Spinal cord (tissue), 10 donors: Measurements from ENCODE around the gene UBC. TPM values are rescaled to one million over a fixed set of nuclear protein-coding genes. Genes with fewer than 3 reads are reported as not detected.
"Not testable (repeated sequence)": the region's sequence is repeated elsewhere in the genome, so short reads cannot be mapped to it uniquely, and the experiment has no call there.

Experiments
- DNase-seq, 6 donors: peaks; one replicate each; pipeline versions ENCODE4 v3.0.0 to v3.0.0-alpha.2; 2013 to 2015; ENCODE audit warnings: low spot score in 6 of 6, low read depth in 4 of 6
- H3K27ac ChIP-seq: one replicate; pipeline ENCODE4 v1.5.1; 2013; ENCODE audit warnings: low read depth, low read length, control low read depth
- H3K27me3 ChIP-seq: one replicate; pipeline ENCODE4 v1.6.1; 2013; ENCODE audit warnings: low read length; ENCODE audit not compliant: control insufficient read depth, insufficient read depth
- H3K36me3 ChIP-seq: one replicate; pipeline ENCODE4 v1.6.1; 2013; ENCODE audit warnings: low read length; ENCODE audit not compliant: control insufficient read depth, insufficient read depth
- H3K4me1 ChIP-seq: one replicate; pipeline ENCODE4 v1.6.1; 2013; ENCODE audit warnings: low read length; ENCODE audit not compliant: control insufficient read depth, insufficient read depth
- H3K4me3 ChIP-seq: one replicate; pipeline ENCODE4 v1.5.1; 2013; ENCODE audit warnings: low read depth, low read length, control low read depth
- H3K9me3 ChIP-seq: one replicate; pipeline ENCODE4 v1.6.1; 2013; ENCODE audit warnings: low read length; ENCODE audit not compliant: control insufficient read depth, insufficient read depth
- WGBS: methylation state at CpG from one replicate; pipeline ENCODE4 v1.1.5; 2013; ENCODE audit warnings: missing lambda C conversion rate; ENCODE audit not compliant: insufficient coverage; 5-methylcytosine and 5-hydroxymethylcytosine counted together
- polyA plus RNA-seq, 2 donors: library from polyadenylated mRNA; unstranded; fragments of 120-200 nt; gene quantifications; one replicate each; pipeline ENCODE4 v1.2.1, GENCODE V29; 2013; ENCODE audit not compliant: insufficient read length in 2 of 2
- total RNA-seq, 2 donors: library from RNA; depleted of rRNA in 1 of 2; stranded (reverse); fragments of 120-200 nt in 1 of 2; fragments of >200 nt in 1 of 2; gene quantifications; one replicate each; pipeline versions ENCODE4 v1.2.3 to v1.2.4, GENCODE V29; 2013 to 2014
- donor health status: healthy.

UBC gene
- total and polyA plus RNA-seq, 4 donors, result 1,161 to 1,238 (median 1,201) TPM

- 0% methylated on average over 3 of the region's 14 CpGs for WGBS
- Histone ChIP-seq H3K36me3 (peaks cover 8% of the 10 kb centered on the region), H3K27ac (peak overlapping the region; percentile 99), H3K4me1 (peaks cover 19% of the 10 kb centered on the region), H3K9me3 (no peaks in the 10 kb centered on the region), H3K27me3 (no peaks in the 10 kb centered on the region), H3K4me3 (peak overlapping the region; percentile 89)
- peak in 4 of 6 donors; percentile 56 to 95 (median 78) for DNase-seq
Measured at GRCh38 chr12:124939079-124939420, 24.6 kb upstream of the UBC start.

GRCh38 chr12:124938587-124938986, 24.1 kb upstream of the UBC start:
- WGBS, result 3% methylated on average over 4 of the region's 6 CpGs
- no peaks in the 10 kb centered on the region for H3K9me3 ChIP-seq
- H3K27me3 ChIP-seq, result no peaks in the 10 kb centered on the region
- peaks cover 7% of the 10 kb centered on the region for H3K36me3 ChIP-seq
- peak overlapping the region; percentile 99 for H3K27ac ChIP-seq
- DNase-seq, result peak in 2 of 6 donors; percentile 34 to 50
- peak overlapping the region; percentile 89 for H3K4me3 ChIP-seq
- H3K4me1 ChIP-seq, result peaks cover 19% of the 10 kb centered on the region

GRCh38 chr12:124938108-124938507, 23.7 kb upstream of the UBC start:
- no peaks in the 10 kb centered on the region for H3K27me3 ChIP-seq
- H3K27ac ChIP-seq, result peak overlapping the region; percentile 99
- no peaks in the 10 kb centered on the region for H3K9me3 ChIP-seq
- H3K36me3 ChIP-seq, result peaks cover 2% of the 10 kb centered on the region
- 51% methylated on average over 3 of the region's 5 CpGs for WGBS
- peak overlapping the region; percentile 89 for H3K4me3 ChIP-seq
- H3K4me1 ChIP-seq, result peaks cover 19% of the 10 kb centered on the region
- DNase-seq, result peak in 1 of 6 donors; percentile 3

GRCh38 chr12:124931528-124931927, 17.1 kb upstream of the UBC start:
- not testable (repeated sequence) for H3K4me3 ChIP-seq, DNase-seq, H3K36me3 ChIP-seq, H3K4me1 ChIP-seq, H3K27ac ChIP-seq, H3K27me3 ChIP-seq, H3K9me3 ChIP-seq
- 96% methylated on average over 4 of the region's 9 CpGs for WGBS

- H3K27ac ChIP-seq, result no peak overlapping the region
- no peaks in the 10 kb centered on the region for H3K9me3 ChIP-seq
- no peaks in the 10 kb centered on the region for H3K36me3 ChIP-seq
- DNase-seq, result no peak
- peaks cover 9% of the 10 kb centered on the region for H3K4me1 ChIP-seq
- H3K4me3 ChIP-seq, result no peak overlapping the region
- no peaks in the 10 kb centered on the region for H3K27me3 ChIP-seq
Measured at GRCh38 chr12:124930586-124930985, 16.1 kb upstream of the UBC start.

- H3K4me1 ChIP-seq, result peaks cover 9% of the 10 kb centered on the region
- H3K9me3 ChIP-seq, result no peaks in the 10 kb centered on the region
- no peak for DNase-seq
- H3K27ac ChIP-seq, result no peak overlapping the region
- no peak overlapping the region for H3K4me3 ChIP-seq
- 80% methylated on average over 4 of the region's 9 CpGs for WGBS
- no peaks in the 10 kb centered on the region for H3K27me3 ChIP-seq
- no peaks in the 10 kb centered on the region for H3K36me3 ChIP-seq
Measured at GRCh38 chr12:124929649-124930419, 15.4 kb upstream of the UBC start.

GRCh38 chr12:124928912-124929530, 14.6 kb upstream of the UBC start:
- no peak overlapping the region for H3K4me3 ChIP-seq
- no peak for DNase-seq
- H3K9me3 ChIP-seq, result no peaks in the 10 kb centered on the region
- 88% methylated on average over 11 of the region's 11 CpGs for WGBS
- H3K27ac ChIP-seq, result no peak overlapping the region
- H3K36me3 ChIP-seq, result no peaks in the 10 kb centered on the region
- no peaks in the 10 kb centered on the region for H3K27me3 ChIP-seq
- H3K4me1 ChIP-seq, result peaks cover 9% of the 10 kb centered on the region

GRCh38 chr12:124928095-124928911, 13.9 kb upstream of the UBC start:
- Histone ChIP-seq H3K4me3 (peak overlapping the region; percentile 69), H3K27me3 (no peaks in the 10 kb centered on the region), H3K9me3 (no peaks in the 10 kb centered on the region), H3K36me3 (no peaks in the 10 kb centered on the region), H3K4me1 (peaks cover 9% of the 10 kb centered on the region), H3K27ac (peak overlapping the region; percentile 84)
- 12% methylated on average over 27 of the region's 36 CpGs for WGBS
- DNase-seq, result peak in 2 of 6 donors; percentile 60 to 70

- H3K9me3 ChIP-seq, result no peaks in the 10 kb centered on the region
- peak in 4 of 6 donors; percentile 85 to 98 (median 94) for DNase-seq
- H3K27ac ChIP-seq, result peak overlapping the region; percentile 84
- no peaks in the 10 kb centered on the region for H3K27me3 ChIP-seq
- H3K4me1 ChIP-seq, result peaks cover 10% of the 10 kb centered on the region
- no peaks in the 10 kb centered on the region for H3K36me3 ChIP-seq
- peak overlapping the region; percentile 69 for H3K4me3 ChIP-seq
- WGBS, result 0% methylated on average over 34 of the region's 45 CpGs
Measured at GRCh38 chr12:124927201-124928094, 13.0 kb upstream of the UBC start.
